IMR-90 (cell line): ENCODE results near the gene SPATA2. TPM values are rescaled to one million over a fixed set of nuclear protein-coding genes. Genes with fewer than 3 reads are reported as not detected.

Experiments used
- ATAC-seq: fragments of 200-7000 bp; cut with Tn5 transposase; 2 replicates; pipeline ENCODE4 v1.9.1; 2020; ENCODE audit warnings: low read depth, mild to moderate bottlenecking, moderate library complexity
- BruUV-seq: library from RNA; stranded (reverse); fragments of 400-500 nt; replicated peaks from 2 replicates; lab custom pipeline; 2021; lab: Mats Ljungman, UMichigan
- CTCF ChIA-PET: fragments of 300-600 bp; formaldehyde crosslinking; extraction: SDS; loops from one replicate; lab custom pipeline; 2021; ENCODE audit warnings: antibody characterized with exemption; lab: Yijun Ruan, JAX
- POLR2A ChIA-PET: fragments of 300-600 bp; sonication (Branson Sonifier 250); formaldehyde crosslinking; loops from one replicate; lab custom pipeline; 2022; ENCODE audit warnings: antibody characterized with exemption; ENCODE audit not compliant: unreplicated experiment; lab: Charles Lee
- DNase-seq: peaks from one replicate; pipeline ENCODE4 v3.0.0; 2013
- H2AFZ ChIP-seq: replicated peaks from 2 replicates; pipeline ENCODE3; 2013; ENCODE audit warnings: low read length, mild to moderate bottlenecking; ENCODE audit not compliant: poor library complexity
- H2AK5ac ChIP-seq: 2 replicates; pipeline ENCODE4 v1.6.1; 2013; ENCODE audit warnings: low read depth, low read length, inconsistent platforms
- H2AK9ac ChIP-seq: replicated peaks from 2 replicates; pipeline ENCODE3; 2013; ENCODE audit warnings: mild to moderate bottlenecking, low read depth, low read length, moderate library complexity; ENCODE audit not compliant: poor library complexity
- H2BK120ac ChIP-seq: 2 replicates; pipeline ENCODE4 v1.6.1; 2013; ENCODE audit warnings: low read depth, low read length, inconsistent platforms
- H2BK15ac ChIP-seq: 3 replicates; pipeline ENCODE4 v1.6.1; 2013; ENCODE audit warnings: low read depth, low read length, inconsistent platforms
- H2BK20ac ChIP-seq: 2 replicates; pipeline ENCODE4 v1.6.1; 2013; ENCODE audit warnings: low read depth, mild to moderate bottlenecking, inconsistent platforms, low read length, moderate library complexity
- H2BK5ac ChIP-seq: 2 replicates; pipeline ENCODE4 v1.6.1; 2013; ENCODE audit warnings: mild to moderate bottlenecking, low read depth, low read length, inconsistent platforms; ENCODE audit not compliant: poor library complexity, severe bottlenecking
- H3K14ac ChIP-seq: replicated peaks from 2 replicates; pipeline ENCODE4 v1.6.1; 2013; ENCODE audit warnings: low read depth, low read length, inconsistent platforms
- H3K18ac ChIP-seq: 2 replicates; pipeline ENCODE4 v1.6.1; 2013; ENCODE audit warnings: low read depth, low read length, control low read depth
- H3K23ac ChIP-seq: 2 replicates; pipeline ENCODE4 v1.6.1; 2013; ENCODE audit warnings: low read depth, low read length, inconsistent platforms
- H3K27ac ChIP-seq: 2 replicates; pipeline ENCODE4 v1.5.1; 2013; ENCODE audit warnings: mild to moderate bottlenecking, control low read depth, low read length; ENCODE audit not compliant: insufficient read depth
- H3K27me3 ChIP-seq: 2 replicates; pipeline ENCODE4 v1.6.1; 2013; ENCODE audit warnings: low read length; ENCODE audit not compliant: control insufficient read depth, insufficient read depth
- H3K36me3 ChIP-seq: 2 replicates; pipeline ENCODE4 v1.6.1; 2013; ENCODE audit warnings: low read length, mixed read lengths; ENCODE audit not compliant: control insufficient read depth, insufficient read depth
- H3K4ac ChIP-seq: 2 replicates; pipeline ENCODE4 v1.6.1; 2013; ENCODE audit warnings: low read depth, low read length, inconsistent platforms
- H3K4me1 ChIP-seq: 2 replicates; pipeline ENCODE4 v1.6.1; 2013; ENCODE audit warnings: low read length, mixed read lengths; ENCODE audit not compliant: control insufficient read depth, insufficient read depth
- H3K4me2 ChIP-seq: 2 replicates; pipeline ENCODE4 v1.6.1; 2013; ENCODE audit warnings: low read depth, mild to moderate bottlenecking, control low read depth, low read length, moderate library complexity
- H3K4me3 ChIP-seq: 2 replicates; pipeline ENCODE4 v1.5.1; 2013; ENCODE audit warnings: low read depth, mild to moderate bottlenecking, control low read depth, low read length, moderate library complexity; ENCODE audit not compliant: insufficient read depth
- H3K56ac ChIP-seq: 2 replicates; pipeline ENCODE4 v1.6.1; 2013; ENCODE audit warnings: low read length, inconsistent platforms; ENCODE audit not compliant: insufficient read depth; ENCODE audit errors: extremely low read depth
- H3K79me1 ChIP-seq, 2 experiments: 2 replicates each; pipeline ENCODE4 v1.6.1; 2013; ENCODE audit warnings: low read length in 2 of 2, inconsistent platforms in 1 of 2, low read depth in 1 of 2
- H3K9ac ChIP-seq: 2 replicates; pipeline ENCODE4 v1.6.1; 2013; ENCODE audit warnings: low read depth, low read length, control low read depth
- H3K9me1 ChIP-seq: 2 replicates; pipeline ENCODE4 v1.6.1; 2013; ENCODE audit warnings: low read length, inconsistent platforms; ENCODE audit not compliant: insufficient read depth
- H3K9me3 ChIP-seq: 2 replicates; pipeline ENCODE4 v1.6.1; 2013; ENCODE audit warnings: low read length; ENCODE audit not compliant: control insufficient read depth, insufficient read depth
- H4K20me1 ChIP-seq: 2 replicates; pipeline ENCODE4 v1.6.1; 2013; ENCODE audit warnings: low read length, inconsistent platforms; ENCODE audit not compliant: insufficient read depth
- H4K5ac ChIP-seq: 2 replicates; pipeline ENCODE4 v1.6.1; 2013; ENCODE audit warnings: mild to moderate bottlenecking, low read depth, low read length, control low read depth
- H4K8ac ChIP-seq, 2 experiments: 2 replicates each; pipeline ENCODE4 v1.6.1; 2013; ENCODE audit warnings: low read depth in 2 of 2, low read length in 2 of 2, control low read depth in 1 of 2, inconsistent platforms in 1 of 2
- H4K91ac ChIP-seq: 2 replicates; pipeline ENCODE4 v1.6.1; 2013; ENCODE audit warnings: low read depth, low read length, inconsistent platforms; ENCODE audit not compliant: insufficient read depth
- BHLHE40 ChIP-seq: fragments of 150-350 bp; IDR thresholded peaks from 2 replicates; pipeline ENCODE4 v1.6.1; 2016; ENCODE audit warnings: mild to moderate bottlenecking, low read depth, low read length
- CEBPB ChIP-seq: IDR thresholded peaks from 2 replicates; pipeline ENCODE4 v1.6.1; 2012; ENCODE audit warnings: low read depth, low read length, improper control_type of control experiment
- CHD1 ChIP-seq: IDR thresholded peaks from 2 replicates; pipeline ENCODE4 v1.6.1; 2012; ENCODE audit warnings: low read depth, low read length, improper control_type of control experiment
- CTCF ChIP-seq: conservative IDR thresholded peaks from 2 replicates; pipeline ENCODE4 v1.5.1; 2012; ENCODE audit warnings: mild to moderate bottlenecking, low read depth, low read length, improper control_type of control experiment
- ELK1 ChIP-seq: fragments of 150-350 bp; IDR thresholded peaks from 2 replicates; pipeline ENCODE4 v1.6.1; 2016; ENCODE audit warnings: low read depth, mild to moderate bottlenecking, low read length, moderate library complexity, borderline replicate concordance
- FOS ChIP-seq: fragments of 150-350 bp; IDR thresholded peaks from 2 replicates; pipeline ENCODE4 v1.6.1; 2016; ENCODE audit warnings: low read depth, low read length
- MAFK ChIP-seq: IDR thresholded peaks from 2 replicates; pipeline ENCODE4 v1.6.1; 2012; ENCODE audit warnings: low read depth, low read length, improper control_type of control experiment
- MAZ ChIP-seq: IDR thresholded peaks from 2 replicates; pipeline ENCODE4 v1.6.1; 2012; ENCODE audit warnings: low read depth, mild to moderate bottlenecking, low read length, improper control_type of control experiment, moderate library complexity, borderline replicate concordance
- MXI1 ChIP-seq: IDR thresholded peaks from 2 replicates; pipeline ENCODE4 v1.6.1; 2012; ENCODE audit warnings: low read depth, mild to moderate bottlenecking, low read length, moderate library complexity, borderline replicate concordance
- NFE2L2 ChIP-seq: fragments of 150-350 bp; IDR thresholded peaks from 2 replicates; pipeline ENCODE4 v1.6.1; 2016; ENCODE audit warnings: low read depth, mild to moderate bottlenecking, low read length
- POLR2A ChIP-seq: IDR thresholded peaks from 2 replicates; pipeline ENCODE4 v1.6.1; 2012; ENCODE audit warnings: mild to moderate bottlenecking, low read depth, low read length
- RAD21 ChIP-seq: IDR thresholded peaks from 2 replicates; pipeline ENCODE4 v1.6.1; 2012; ENCODE audit warnings: low read length, improper control_type of control experiment
- RCOR1 ChIP-seq: IDR thresholded peaks from 2 replicates; pipeline ENCODE4 v1.6.1; 2012; ENCODE audit warnings: mild to moderate bottlenecking, low read length, improper control_type of control experiment; ENCODE audit not compliant: insufficient replicate concordance
- RFX5 ChIP-seq: IDR thresholded peaks from 2 replicates; pipeline ENCODE4 v1.8.0; 2012; ENCODE audit warnings: low read depth, mild to moderate bottlenecking, low read length, moderate library complexity
- SMC3 ChIP-seq: fragments of 150-350 bp; IDR thresholded peaks from 2 replicates; pipeline ENCODE4 v1.6.1; 2016; ENCODE audit warnings: low read depth, mild to moderate bottlenecking, antibody characterized with exemption, low read length, moderate library complexity
- USF2 ChIP-seq: fragments of 150-350 bp; IDR thresholded peaks from 2 replicates; pipeline ENCODE4 v1.6.1; 2017; ENCODE audit warnings: mild to moderate bottlenecking, antibody characterized with exemption, low read length, low read depth
- WGBS, 2 experiments: methylation state at CpG; one replicate each; pipeline versions ENCODE4 v1.1.5 to v1.1.7; 2013; ENCODE audit warnings: missing lambda C conversion rate in 2 of 2; ENCODE audit not compliant: insufficient read length in 1 of 2; ENCODE audit errors: extremely low coverage in 2 of 2; 5-methylcytosine and 5-hydroxymethylcytosine counted together
- dilution Hi-C: fragments of 300-500 bp; cut with HindIII; formaldehyde crosslinking; loops from one replicate; pipeline ENCODE4 v1.14.3; 2018; ENCODE audit warnings: low sequenced_read_pairs; ENCODE audit not compliant: unreplicated experiment
- in situ Hi-C: fragments of 300-500 bp; cut with MboI; formaldehyde crosslinking; loops from 3 replicates; pipeline ENCODE4 v1.14.3; 2019; ENCODE audit warnings: low sequenced_read_pairs, inconsistent platforms, mixed read lengths
- intact Hi-C: fragments of 100-400 bp; cut with micrococcal nuclease; formaldehyde crosslinking; loops from 2 replicates; pipeline ENCODE4 v1.10.0; 2022
- polyA plus RNA-seq, 3 experiments: library from polyadenylated mRNA; depleted of rRNA; stranded (reverse); fragments of >200 nt; gene quantifications; 2 replicates each; pipeline ENCODE4 v1.2.3, GENCODE V29; 2012; ENCODE audit warnings: low replicate concordance in 1 of 3
- total RNA-seq: library from RNA; depleted of rRNA; stranded (reverse); fragments of >200 nt; gene quantifications from 2 replicates; pipeline ENCODE4 v1.2.3, GENCODE V29; 2012

Gene SPATA2
- total and polyA plus RNA-seq, 2 of the 4 experiments (the other 2 are of a cell fraction): 1.3 to 4.5 TPM

- Histone ChIP-seq H4K5ac (no peak overlapping the region), H3K27ac (no peak overlapping the region), H2BK5ac (no peak overlapping the region), H3K23ac (no peak overlapping the region), H2AFZ (no peak overlapping the region), H3K18ac (no peak overlapping the region), H2AK5ac (no peak overlapping the region), H3K27me3 (no peaks in the 10 kb centered on the region), H4K20me1 (peaks cover 49% of the 10 kb centered on the region), H3K56ac (no peak overlapping the region), H2BK120ac (no peak overlapping the region), H3K14ac (no peak overlapping the region), H3K79me1 (peaks cover 22 to 72% of the 10 kb centered on the region in 2 experiments), H2BK20ac (no peak overlapping the region), H3K4me1 (no peaks in the 10 kb centered on the region), H3K36me3 (peaks cover 50% of the 10 kb centered on the region), H4K91ac (no peak overlapping the region), H3K9ac (no peak overlapping the region), H2BK15ac (no peak overlapping the region), H2AK9ac (no peak overlapping the region), H3K4me3 (no peak overlapping the region), H3K4me2 (no peak overlapping the region), H3K9me3 (no peaks in the 10 kb centered on the region), H4K8ac (no peak overlapping the region), H3K4ac (no peak overlapping the region), H3K9me1 (no peaks in the 10 kb centered on the region)
- intact Hi-C loops (no loop called here), dilution Hi-C loops (no loop called here), in situ Hi-C loops (no loop called here)
- ChIA-PET POLR2A (no interaction called here), CTCF (no interaction called here)
- TF ChIP-seq BHLHE40 (no peak), SMC3 (no peak), RAD21 (no peak), RFX5 (no peak), MAFK (no peak), MXI1 (no peak), FOS (no peak), RCOR1 (no peak), POLR2A (no peak), NFE2L2 (no peak), CTCF (no peak), CEBPB (no peak), MAZ (no peak), ELK1 (no peak), CHD1 (no peak), USF2 (no peak)
- ATAC-seq: no peak
- DNase-seq: no peak
- BruUV-seq: no TSS peak
- 93% methylated on average over 5 of the region's 11 CpGs; no CpG with 5 or more reads in 1 of the 2 experiments for WGBS, 2 experiments
These were observed 7.1 kb downstream of the SPATA2 start for GRCh38 chr20:49908258-49908565.
